Measurements from ENCODE around the gene ANKRD17. TPM values are rescaled to one million over a fixed set of nuclear protein-coding genes. Genes with fewer than 3 reads are reported as not detected.
A peak's percentile ranks its signal among the peaks of the same experiment; 100 is the strongest.

ANKRD17 gene
- total and polyA plus RNA-seq, 2 of the 4 experiments (the other 2 are of a cell fraction): 28.5 to 75.3 TPM

DNA sequence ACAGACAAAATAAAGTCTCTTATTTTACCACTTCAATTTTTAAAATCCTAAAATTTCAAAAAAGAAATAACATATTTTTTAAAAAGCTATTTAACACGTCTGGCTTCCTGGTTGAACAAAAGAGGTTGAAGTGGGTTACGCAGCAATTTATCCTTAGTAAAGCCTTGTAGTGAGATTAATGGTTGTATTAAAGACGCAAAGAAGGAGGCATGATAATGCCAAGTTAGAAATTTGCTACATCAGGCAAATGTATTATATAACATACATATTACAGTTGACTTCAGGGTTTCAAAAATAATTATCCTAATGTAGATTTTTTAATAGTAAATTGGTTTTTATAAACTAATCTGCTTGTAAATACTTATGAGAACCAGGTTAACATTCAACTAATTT, 35.3 kb downstream of the ANKRD17 start:
- H3K9me3 ChIP-seq (ENCODE audit: control insufficient read depth, insufficient read depth, low read length): no peaks in the 10 kb centered on the region
- peak overlapping the region; percentile 39; the same call in 1 of the 2 replicates for H3K23ac ChIP-seq (ENCODE audit: low read depth, low read length)
- H3K36me3 ChIP-seq (ENCODE audit: control insufficient read depth, insufficient read depth, low read length): no peaks in the 10 kb centered on the region
- peaks cover 2 to 37% of the 10 kb centered on the region in 2 experiments; a peak in 3 of 4 replicates for H3K79me1 ChIP-seq (ENCODE audit: low read depth in 1 of 2, low read length in 2 of 2)
- no peak overlapping the region for H4K91ac ChIP-seq (ENCODE audit: insufficient read depth, low read depth, low read length)
- dilution Hi-C loops (cut with HindIII; ENCODE audit: low sequenced_read_pairs, unreplicated experiment) (no loop called here), in situ Hi-C loops (cut with MboI; ENCODE audit: low sequenced_read_pairs) (no loop called here), intact Hi-C loops (cut with micrococcal nuclease) (loop anchor here (5.0 kb wide), 1 partner anchor 34 kb away; the partner anchor contains the start of gene ANKRD17)
- TF ChIP-seq CEBPB (IDR thresholded peaks at IDR 0.05; ENCODE audit: low read depth, low read length) (no peak), CHD1 (IDR thresholded peaks at IDR 0.05; ENCODE audit: low read depth, low read length) (no peak), MAZ (IDR thresholded peaks at IDR 0.05; ENCODE audit: borderline replicate concordance, low read depth, low read length) (no peak), NFE2L2 (IDR thresholded peaks at IDR 0.05; ENCODE audit: low read depth, low read length) (no peak), MAFK (IDR thresholded peaks at IDR 0.05; ENCODE audit: low read depth, low read length) (no peak), MXI1 (IDR thresholded peaks at IDR 0.05; ENCODE audit: borderline replicate concordance, low read depth, low read length) (no peak), RCOR1 (IDR thresholded peaks at IDR 0.05; ENCODE audit: insufficient replicate concordance, low read length) (no peak), BHLHE40 (IDR thresholded peaks at IDR 0.05; ENCODE audit: low read depth, low read length) (no peak), FOS (IDR thresholded peaks at IDR 0.05; ENCODE audit: low read depth, low read length) (no peak), POLR2A (IDR thresholded peaks at IDR 0.05; ENCODE audit: low read depth, low read length) (no peak), SMC3 (IDR thresholded peaks at IDR 0.05; ENCODE audit: low read depth, low read length) (no peak), RFX5 (IDR thresholded peaks at IDR 0.05; ENCODE audit: low read depth, low read length) (no peak), RAD21 (IDR thresholded peaks at IDR 0.05; ENCODE audit: low read length) (no peak)
- TF ChIP-seq, protein P1, sequence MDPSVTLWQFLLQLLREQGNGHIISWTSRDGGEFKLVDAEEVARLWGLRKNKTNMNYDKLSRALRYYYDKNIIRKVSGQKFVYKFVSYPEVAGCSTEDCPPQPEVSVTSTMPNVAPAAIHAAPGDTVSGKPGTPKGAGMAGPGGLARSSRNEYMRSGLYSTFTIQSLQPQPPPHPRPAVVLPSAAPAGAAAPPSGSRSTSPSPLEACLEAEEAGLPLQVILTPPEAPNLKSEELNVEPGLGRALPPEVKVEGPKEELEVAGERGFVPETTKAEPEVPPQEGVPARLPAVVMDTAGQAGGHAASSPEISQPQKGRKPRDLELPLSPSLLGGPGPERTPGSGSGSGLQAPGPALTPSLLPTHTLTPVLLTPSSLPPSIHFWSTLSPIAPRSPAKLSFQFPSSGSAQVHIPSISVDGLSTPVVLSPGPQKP (IDR thresholded peaks at IDR 0.05; ENCODE audit: borderline replicate concordance, low read depth, low read length): no peak
- TF ChIP-seq, protein P2, sequence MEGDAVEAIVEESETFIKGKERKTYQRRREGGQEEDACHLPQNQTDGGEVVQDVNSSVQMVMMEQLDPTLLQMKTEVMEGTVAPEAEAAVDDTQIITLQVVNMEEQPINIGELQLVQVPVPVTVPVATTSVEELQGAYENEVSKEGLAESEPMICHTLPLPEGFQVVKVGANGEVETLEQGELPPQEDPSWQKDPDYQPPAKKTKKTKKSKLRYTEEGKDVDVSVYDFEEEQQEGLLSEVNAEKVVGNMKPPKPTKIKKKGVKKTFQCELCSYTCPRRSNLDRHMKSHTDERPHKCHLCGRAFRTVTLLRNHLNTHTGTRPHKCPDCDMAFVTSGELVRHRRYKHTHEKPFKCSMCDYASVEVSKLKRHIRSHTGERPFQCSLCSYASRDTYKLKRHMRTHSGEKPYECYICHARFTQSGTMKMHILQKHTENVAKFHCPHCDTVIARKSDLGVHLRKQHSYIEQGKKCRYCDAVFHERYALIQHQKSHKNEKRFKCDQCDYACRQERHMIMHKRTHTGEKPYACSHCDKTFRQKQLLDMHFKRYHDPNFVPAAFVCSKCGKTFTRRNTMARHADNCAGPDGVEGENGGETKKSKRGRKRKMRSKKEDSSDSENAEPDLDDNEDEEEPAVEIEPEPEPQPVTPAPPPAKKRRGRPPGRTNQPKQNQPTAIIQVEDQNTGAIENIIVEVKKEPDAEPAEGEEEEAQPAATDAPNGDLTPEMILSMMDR (conservative IDR thresholded peaks at IDR 0.05; ENCODE audit: low read depth, low read length): no peak
- H3K27ac ChIP-seq (ENCODE audit: insufficient read depth, low read length): no peak overlapping the region
- H3K14ac ChIP-seq (replicated peaks; ENCODE audit: low read depth, low read length): no peak overlapping the region
- no peak overlapping the region for H3K18ac ChIP-seq (ENCODE audit: low read depth, low read length)
- H4K20me1 ChIP-seq (ENCODE audit: insufficient read depth, low read length): peaks cover 8% of the 10 kb centered on the region; the same call in 1 of the 2 replicates
- H2AK9ac ChIP-seq (replicated peaks; ENCODE audit: low read depth, low read length, poor library complexity): no peak overlapping the region
- H4K8ac ChIP-seq (ENCODE audit: low read depth in 2 of 2, low read length in 2 of 2): no peak overlapping the region
- H3K27me3 ChIP-seq (ENCODE audit: control insufficient read depth, insufficient read depth, low read length): no peaks in the 10 kb centered on the region
- H3K9ac ChIP-seq (ENCODE audit: low read depth, low read length): no peak overlapping the region
- H3K4me2 ChIP-seq (ENCODE audit: low read depth, low read length): peak overlapping the region; percentile 74; the same call in 1 of the 2 replicates
- CTCF ChIA-PET: no interaction called here
- no peak overlapping the region for H2BK120ac ChIP-seq (ENCODE audit: low read depth, low read length)
- no peak overlapping the region for H2BK15ac ChIP-seq (ENCODE audit: low read depth, low read length)
- no peak overlapping the region for H4K5ac ChIP-seq (ENCODE audit: low read depth, low read length)
- no peak overlapping the region for H2AFZ ChIP-seq (replicated peaks; ENCODE audit: low read length, poor library complexity)
- BruUV-seq (replicated peaks): no TSS peak
- DNase-seq (no peak), ATAC-seq (ENCODE audit: low read depth) (peak; percentile 19; the same call in 1 of the 2 replicates)
- peaks cover 3% of the 10 kb centered on the region for H3K4me1 ChIP-seq (ENCODE audit: control insufficient read depth, insufficient read depth, low read length)
- no peak overlapping the region for H2BK20ac ChIP-seq (ENCODE audit: low read depth, low read length)
- no peak overlapping the region for H3K4me3 ChIP-seq (ENCODE audit: insufficient read depth, low read depth, low read length)
- peak overlapping the region; percentile 46 for H2BK5ac ChIP-seq (ENCODE audit: low read depth, low read length, poor library complexity, severe bottlenecking)
- H2AK5ac ChIP-seq (ENCODE audit: low read depth, low read length): no peak overlapping the region
- no CpG with 5 or more reads among the region's 3 CpGs for WGBS, 2 experiments (ENCODE audit: extremely low coverage in 2 of 2, insufficient read length in 1 of 2)
- no peak overlapping the region for H3K56ac ChIP-seq (ENCODE audit: extremely low read depth, insufficient read depth, low read length)
- H3K4ac ChIP-seq (ENCODE audit: low read depth, low read length): no peak overlapping the region
- POLR2A ChIA-PET (ENCODE audit: unreplicated experiment): interaction anchor here (0.6 kb wide), 1 partner anchor 703 kb away, joined by 4 read pairs; no protein-coding TSS in a partner anchor
- no peaks in the 10 kb centered on the region for H3K9me1 ChIP-seq (ENCODE audit: insufficient read depth, low read length)

Data from IMR-90 (cell line).